ENCODE data around the gene FUT4.

DNA sequence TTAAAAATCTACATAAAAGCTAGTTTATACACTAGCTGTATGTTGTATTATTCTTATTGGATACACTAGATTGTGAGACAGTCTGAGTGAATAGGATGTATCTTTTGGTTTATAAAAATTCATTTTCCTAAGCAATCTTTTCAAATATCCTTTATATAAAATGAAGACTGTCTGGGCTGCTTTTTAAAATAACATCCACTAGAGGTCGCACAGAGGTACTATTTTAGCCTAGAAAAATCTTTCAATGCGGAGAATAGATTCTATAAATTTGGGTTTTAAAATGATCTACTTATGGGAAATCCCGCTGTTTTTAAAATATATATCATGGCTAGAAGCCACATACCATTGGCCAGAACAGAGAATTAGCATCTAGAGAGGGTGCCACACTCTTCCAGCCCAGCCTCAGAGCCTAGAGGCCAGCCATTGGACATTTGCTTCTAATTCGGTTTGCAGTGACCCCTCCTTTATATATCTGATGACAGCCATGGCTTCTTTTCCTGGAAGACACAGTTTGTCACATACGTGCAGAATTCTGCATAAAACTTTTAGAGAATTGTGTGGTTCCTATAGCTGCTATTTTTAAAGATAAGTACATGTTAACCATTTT, 24.1 kb upstream of the FUT4 start:
- no peak for TF ChIP-seq EZH2 (IDR thresholded peaks at IDR 0.05; ENCODE audit: insufficient read depth, poor library complexity, severe bottlenecking)
- no peak for TF ChIP-seq EZH2phosphoT487 (IDR thresholded peaks at IDR 0.05; ENCODE audit: insufficient read depth, low read depth)
